Smooth muscle cell (in vitro differentiated cells): ENCODE data around the gene SLMAP. TPM values are rescaled to one million over a fixed set of nuclear protein-coding genes. Genes with fewer than 3 reads are reported as not detected.

Experiments
- DNase-seq: peaks from one replicate; lab custom pipeline; 2025; ENCODE audit not compliant: unreplicated experiment; lab: John Stamatoyannopoulos, UW
- H2AFZ ChIP-seq: fragments of 200-600 bp; sonication (generic); 2 replicates; pipeline ENCODE4 v1.6.0; 2016; ENCODE audit warnings: antibody characterized with exemption, low read depth, mild to moderate bottlenecking
- H3F3A ChIP-seq: fragments of 200-600 bp; sonication (generic); 2 replicates; pipeline ENCODE4 v1.6.0; 2017; ENCODE audit warnings: antibody characterized with exemption, low read depth
- H3K27ac ChIP-seq: fragments of 200-600 bp; sonication (generic); 2 replicates; pipeline ENCODE4 v1.5.1; 2016; ENCODE audit warnings: low read depth, mild to moderate bottlenecking
- H3K27me3 ChIP-seq: fragments of 200-600 bp; sonication (generic); 2 replicates; pipeline ENCODE4 v1.6.1; 2016; ENCODE audit warnings: low read depth, mild to moderate bottlenecking
- H3K36me3 ChIP-seq: fragments of 200-600 bp; sonication (generic); 2 replicates; pipeline ENCODE4 v1.5.1; 2016; ENCODE audit warnings: low read depth
- H3K4me1 ChIP-seq: fragments of 200-600 bp; sonication (generic); 2 replicates; pipeline ENCODE4 v1.5.1; 2016; ENCODE audit warnings: low read depth
- H3K4me2 ChIP-seq: fragments of 200-600 bp; sonication (generic); 2 replicates; pipeline ENCODE4 v1.6.0; 2016; ENCODE audit warnings: mild to moderate bottlenecking
- H3K4me3 ChIP-seq: fragments of 200-600 bp; sonication (generic); 2 replicates; pipeline ENCODE4 v1.5.1; 2016; ENCODE audit warnings: mild to moderate bottlenecking
- H3K79me2 ChIP-seq: fragments of 200-600 bp; sonication (generic); 2 replicates; pipeline ENCODE4 v1.6.0; 2016; ENCODE audit warnings: low read depth, mild to moderate bottlenecking
- H3K9ac ChIP-seq: fragments of 200-600 bp; sonication (generic); 2 replicates; pipeline ENCODE4 v1.6.0; 2016; ENCODE audit warnings: low read depth
- H3K9me3 ChIP-seq: fragments of 200-600 bp; sonication (generic); replicated peaks from 2 replicates; pipeline ENCODE4 v1.5.1; 2016; ENCODE audit warnings: low read depth
- H4K20me1 ChIP-seq: fragments of 200-600 bp; sonication (generic); 2 replicates; pipeline ENCODE4 v1.6.0; 2016; ENCODE audit warnings: low read depth
- WGBS: methylation state at CpG from one replicate; pipeline ENCODE4 v1.1.7; 2016; ENCODE audit warnings: low lambda C conversion rate; 5-methylcytosine and 5-hydroxymethylcytosine counted together
- polyA plus RNA-seq: library from polyadenylated mRNA; unstranded; fragments of >200 nt; fragmentation: Nextera tagmentation; extraction: Ambion mirVana; gene quantifications from 2 replicates; pipeline ENCODE4 v1.2.1, GENCODE V29; 2016
- total RNA-seq: library from RNA; depleted of rRNA; stranded (reverse); fragments of >200 nt; gene quantifications from 2 replicates; pipeline ENCODE4 v1.2.3, GENCODE V29; 2014
- TF ChIP-seq, protein P1 (sequence below): fragments of 200-600 bp; sonication (generic); IDR thresholded peaks from 2 replicates; pipeline ENCODE4 v1.5.1; 2017; ENCODE audit warnings: borderline replicate concordance, mild to moderate bottlenecking, antibody characterized with exemption; ENCODE audit not compliant: insufficient read depth, poor library complexity, severe bottlenecking

SLMAP gene
- total and polyA plus RNA-seq, 2 experiments from 2014 or later = 19.9 to 42.8 TPM

DNA sequence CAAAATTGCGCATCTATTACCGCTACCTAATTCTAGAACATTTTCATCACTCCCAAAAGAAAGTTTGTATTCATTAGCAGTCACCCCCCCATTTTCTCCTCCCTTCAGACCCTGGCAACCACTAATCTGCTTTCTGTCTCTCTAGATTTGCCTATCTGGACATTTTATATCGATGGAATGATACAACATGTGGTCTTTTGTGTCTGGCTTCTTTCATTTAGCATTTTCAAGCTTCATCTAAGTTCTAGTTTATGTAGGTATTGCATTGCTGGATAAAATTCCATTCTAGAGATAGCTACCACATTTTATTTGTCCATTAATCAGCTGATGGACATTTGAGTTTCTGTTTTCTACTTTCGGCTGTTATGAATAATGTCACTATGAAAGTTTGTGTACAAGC lies 38.4 kb downstream of the SLMAP start:
- H3K36me3 ChIP-seq = no peaks in the 10 kb centered on the region
- H3K79me2 ChIP-seq = peaks cover 70% of the 10 kb centered on the region
- H3K27ac ChIP-seq = peak overlapping the region; percentile 63
- H3F3A ChIP-seq = no peaks in the 10 kb centered on the region
- no peak overlapping the region for H3K4me3 ChIP-seq
- H3K27me3 ChIP-seq = no peaks in the 10 kb centered on the region
- H3K4me2 ChIP-seq = peak overlapping the region; percentile 19
- H4K20me1 ChIP-seq = peaks cover 95% of the 10 kb centered on the region
- H3K9ac ChIP-seq = no peak overlapping the region
- no peaks in the 10 kb centered on the region for H3K9me3 ChIP-seq
- TF ChIP-seq, protein P1, sequence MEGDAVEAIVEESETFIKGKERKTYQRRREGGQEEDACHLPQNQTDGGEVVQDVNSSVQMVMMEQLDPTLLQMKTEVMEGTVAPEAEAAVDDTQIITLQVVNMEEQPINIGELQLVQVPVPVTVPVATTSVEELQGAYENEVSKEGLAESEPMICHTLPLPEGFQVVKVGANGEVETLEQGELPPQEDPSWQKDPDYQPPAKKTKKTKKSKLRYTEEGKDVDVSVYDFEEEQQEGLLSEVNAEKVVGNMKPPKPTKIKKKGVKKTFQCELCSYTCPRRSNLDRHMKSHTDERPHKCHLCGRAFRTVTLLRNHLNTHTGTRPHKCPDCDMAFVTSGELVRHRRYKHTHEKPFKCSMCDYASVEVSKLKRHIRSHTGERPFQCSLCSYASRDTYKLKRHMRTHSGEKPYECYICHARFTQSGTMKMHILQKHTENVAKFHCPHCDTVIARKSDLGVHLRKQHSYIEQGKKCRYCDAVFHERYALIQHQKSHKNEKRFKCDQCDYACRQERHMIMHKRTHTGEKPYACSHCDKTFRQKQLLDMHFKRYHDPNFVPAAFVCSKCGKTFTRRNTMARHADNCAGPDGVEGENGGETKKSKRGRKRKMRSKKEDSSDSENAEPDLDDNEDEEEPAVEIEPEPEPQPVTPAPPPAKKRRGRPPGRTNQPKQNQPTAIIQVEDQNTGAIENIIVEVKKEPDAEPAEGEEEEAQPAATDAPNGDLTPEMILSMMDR = no peak
- no peak for DNase-seq
- H3K4me1 ChIP-seq = peaks cover 5% of the 10 kb centered on the region
- H2AFZ ChIP-seq = no peak overlapping the region
- 93% methylated on average over 4 of the region's 4 CpGs for WGBS

DNA sequence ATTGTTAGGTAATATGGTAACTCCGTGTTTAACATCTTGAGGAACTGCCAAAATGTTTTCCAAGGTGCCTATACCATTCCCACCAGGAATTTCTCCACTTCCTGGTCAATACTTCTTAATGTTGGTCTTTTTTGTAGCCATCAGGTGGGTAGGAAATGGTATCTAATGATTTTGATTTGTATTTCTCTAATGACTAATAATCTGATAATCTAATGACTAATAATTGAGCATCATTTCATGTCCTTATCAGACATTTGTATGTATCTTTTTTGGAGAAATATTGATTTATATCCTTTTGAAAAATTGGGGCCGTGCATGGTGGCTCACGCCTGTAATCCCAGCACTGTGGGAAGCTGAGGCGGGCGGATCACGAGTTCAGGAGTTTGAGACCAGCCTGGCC lies 38.8 kb downstream of the SLMAP start:
- H3K36me3 ChIP-seq = no peaks in the 10 kb centered on the region
- H3K4me1 ChIP-seq = peaks cover 5% of the 10 kb centered on the region
- H2AFZ ChIP-seq = no peak overlapping the region
- no peaks in the 10 kb centered on the region for H3K9me3 ChIP-seq
- H3F3A ChIP-seq = no peaks in the 10 kb centered on the region
- 98% methylated on average over 6 of the region's 6 CpGs for WGBS
- H3K79me2 ChIP-seq = peaks cover 72% of the 10 kb centered on the region
- no peaks in the 10 kb centered on the region for H3K27me3 ChIP-seq
- H3K27ac ChIP-seq = no peak overlapping the region
- TF ChIP-seq, protein P1 = no peak
- H3K4me3 ChIP-seq = no peak overlapping the region
- no peak for DNase-seq
- peaks cover 97% of the 10 kb centered on the region for H4K20me1 ChIP-seq
- H3K4me2 ChIP-seq = no peak overlapping the region
- H3K9ac ChIP-seq = no peak overlapping the region

DNA sequence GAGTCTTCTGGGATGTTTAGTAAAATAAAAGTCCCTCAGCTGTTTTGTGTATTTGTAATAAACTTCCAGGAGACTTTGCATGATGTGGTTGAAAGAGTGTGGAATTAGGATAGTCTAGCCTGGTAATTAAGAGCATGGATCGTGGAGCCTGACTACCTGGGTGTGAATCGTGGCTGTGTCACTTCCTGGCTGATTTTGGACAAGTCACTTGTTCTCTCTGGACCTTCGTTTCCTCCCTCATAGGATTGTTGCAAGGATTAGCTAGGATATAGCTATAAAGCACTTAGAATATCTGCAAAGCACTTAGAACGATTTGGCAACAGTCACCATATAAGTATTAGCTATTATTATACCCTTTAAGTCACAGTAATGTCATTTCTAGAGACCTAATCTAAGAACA lies 40.2 kb downstream of the SLMAP start:
- no peak overlapping the region for H3K27ac ChIP-seq
- no peaks in the 10 kb centered on the region for H3K36me3 ChIP-seq
- H3K4me2 ChIP-seq = peak overlapping the region; percentile 47
- no peak overlapping the region for H2AFZ ChIP-seq
- no peak overlapping the region for H3K4me3 ChIP-seq
- DNase-seq = no peak
- H3K4me1 ChIP-seq = peaks cover 5% of the 10 kb centered on the region
- no peaks in the 10 kb centered on the region for H3K9me3 ChIP-seq
- H3K79me2 ChIP-seq = peaks cover 63% of the 10 kb centered on the region
- WGBS = 27% methylated on average over 4 of the region's 4 CpGs
- no peak overlapping the region for H3K9ac ChIP-seq
- no peaks in the 10 kb centered on the region for H3K27me3 ChIP-seq
- TF ChIP-seq, protein P1 = no peak
- H3F3A ChIP-seq = no peaks in the 10 kb centered on the region
- H4K20me1 ChIP-seq = peaks cover 97% of the 10 kb centered on the region

DNA sequence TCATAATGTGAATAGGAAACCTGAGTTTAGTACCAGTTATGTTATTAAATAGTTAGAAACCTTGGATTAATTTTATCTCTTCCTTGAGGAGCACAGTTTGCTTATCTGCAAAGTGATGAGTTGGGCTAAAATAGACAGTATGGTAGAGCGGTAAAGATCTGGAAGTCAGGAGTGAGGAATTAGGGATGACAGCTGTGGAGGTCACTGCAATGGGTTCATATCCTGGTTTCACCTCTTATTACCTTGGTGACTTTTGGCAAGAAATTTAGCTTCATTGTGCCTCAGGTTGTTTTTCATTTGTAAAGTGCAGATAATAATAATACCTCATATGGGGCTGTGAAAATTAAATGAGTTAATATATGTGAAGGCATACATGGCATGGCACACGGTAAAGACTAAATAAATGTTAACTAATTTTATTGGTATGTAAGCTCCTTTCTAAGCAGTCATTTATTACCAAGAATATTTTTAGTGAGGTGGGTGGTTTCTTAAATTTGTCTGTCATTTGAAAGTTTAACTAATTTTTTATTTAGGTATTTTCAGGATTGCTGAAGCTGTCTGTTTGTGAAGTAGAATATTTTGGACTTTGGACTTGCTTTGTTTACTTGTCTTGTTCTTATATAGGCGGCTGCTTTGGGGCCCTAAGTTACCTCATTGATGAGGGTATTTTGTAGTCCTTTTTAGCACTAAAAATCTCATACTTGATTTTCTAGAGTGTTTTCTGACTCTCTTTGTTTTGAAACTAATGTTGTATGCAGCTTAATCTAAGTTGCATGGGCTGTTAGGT lies 41.8 kb downstream of the SLMAP start:
- Histone ChIP-seq H3K4me1 (peaks cover 5% of the 10 kb centered on the region), H2AFZ (no peak overlapping the region), H4K20me1 (peaks cover 99% of the 10 kb centered on the region), H3F3A (no peaks in the 10 kb centered on the region), H3K4me3 (no peak overlapping the region), H3K27ac (no peak overlapping the region), H3K4me2 (no peak overlapping the region), H3K36me3 (no peaks in the 10 kb centered on the region), H3K79me2 (peaks cover 63% of the 10 kb centered on the region), H3K27me3 (no peaks in the 10 kb centered on the region), H3K9ac (no peak overlapping the region), H3K9me3 (no peaks in the 10 kb centered on the region)
- no peak for DNase-seq
- TF ChIP-seq, protein P1 = no peak
- 81% methylated on average over 3 of the region's 3 CpGs for WGBS
